ENCODE measurements around the gene NRG2. TPM values are rescaled to one million over a fixed set of nuclear protein-coding genes. Genes with fewer than 3 reads are reported as not detected.

The NRG2 gene
- total RNA-seq, 2 experiments from 2014 or later, result 0.11 TPM; not detected in 1

DNA sequence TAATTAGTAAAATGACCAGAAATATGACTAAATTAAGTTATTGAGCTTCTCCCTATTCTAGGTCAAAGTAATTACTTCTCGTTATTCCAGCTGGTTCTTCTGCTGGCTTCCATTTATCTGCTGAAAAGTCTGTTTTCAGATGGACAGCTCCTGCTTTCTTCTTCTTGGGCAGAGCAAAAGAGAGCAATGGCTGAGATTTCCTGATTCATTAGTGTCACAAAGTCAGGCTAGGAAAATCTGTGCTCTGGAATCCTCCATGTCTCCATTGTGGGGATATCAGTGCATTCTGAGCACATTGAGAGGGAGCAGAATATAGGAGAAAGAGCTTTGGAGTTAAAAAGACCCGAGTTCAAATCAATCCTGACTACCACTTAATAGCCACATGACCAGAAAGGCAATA, 33.7 kb upstream of the NRG2 start:
- Mint-ChIP-seq H3K9me3 (no peaks in the 10 kb centered on the region), H3K27ac (no peak overlapping the region), H3K36me3 (ENCODE audit: low read depth) (no peaks in the 10 kb centered on the region), H3K4me1 (ENCODE audit: low read depth) (no peaks in the 10 kb centered on the region), H3K4me3 (no peak overlapping the region), H3K27me3 (peaks cover 18% of the 10 kb centered on the region)
- intact Hi-C loops (cut with micrococcal nuclease), result no loop called here
- no peak for DNase-seq
- ATAC-seq, result no peak
- CTCF ChIA-PET, result interaction anchor here (2.0 to 5.7 kb wide), 3 partner anchors 29 to 79 kb away, joined by 6 to 96 read pairs (median 7); no protein-coding TSS in a partner anchor
- TF ChIP-seq, protein P1, sequence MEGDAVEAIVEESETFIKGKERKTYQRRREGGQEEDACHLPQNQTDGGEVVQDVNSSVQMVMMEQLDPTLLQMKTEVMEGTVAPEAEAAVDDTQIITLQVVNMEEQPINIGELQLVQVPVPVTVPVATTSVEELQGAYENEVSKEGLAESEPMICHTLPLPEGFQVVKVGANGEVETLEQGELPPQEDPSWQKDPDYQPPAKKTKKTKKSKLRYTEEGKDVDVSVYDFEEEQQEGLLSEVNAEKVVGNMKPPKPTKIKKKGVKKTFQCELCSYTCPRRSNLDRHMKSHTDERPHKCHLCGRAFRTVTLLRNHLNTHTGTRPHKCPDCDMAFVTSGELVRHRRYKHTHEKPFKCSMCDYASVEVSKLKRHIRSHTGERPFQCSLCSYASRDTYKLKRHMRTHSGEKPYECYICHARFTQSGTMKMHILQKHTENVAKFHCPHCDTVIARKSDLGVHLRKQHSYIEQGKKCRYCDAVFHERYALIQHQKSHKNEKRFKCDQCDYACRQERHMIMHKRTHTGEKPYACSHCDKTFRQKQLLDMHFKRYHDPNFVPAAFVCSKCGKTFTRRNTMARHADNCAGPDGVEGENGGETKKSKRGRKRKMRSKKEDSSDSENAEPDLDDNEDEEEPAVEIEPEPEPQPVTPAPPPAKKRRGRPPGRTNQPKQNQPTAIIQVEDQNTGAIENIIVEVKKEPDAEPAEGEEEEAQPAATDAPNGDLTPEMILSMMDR (IDR thresholded peaks at IDR 0.05), result no peak
- POLR2A ChIA-PET, result no interaction called here

DNA sequence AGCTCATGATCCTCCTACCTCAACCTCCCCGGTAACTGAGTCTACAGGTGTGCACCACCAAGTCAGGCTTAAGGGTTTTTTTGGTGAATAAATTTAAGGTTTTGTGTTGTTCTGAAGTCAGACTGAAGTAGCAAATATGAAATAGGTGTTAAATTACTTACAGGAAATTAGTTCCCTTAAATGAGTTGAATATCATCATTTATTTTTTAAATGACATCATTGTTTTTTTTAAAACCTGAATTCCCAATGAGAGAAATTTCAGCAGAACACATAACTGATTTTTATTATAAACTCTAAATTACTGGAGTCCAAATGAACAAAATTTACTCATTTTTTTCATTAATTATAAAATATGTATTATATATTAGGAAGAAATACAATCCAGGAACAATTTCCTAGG, 33.0 kb upstream of the NRG2 start:
- ChIA-PET CTCF (interaction anchor here (1.2 to 5.7 kb wide), 6 partner anchors 29 to 80 kb away, joined by 3 to 96 read pairs (median 6); no protein-coding TSS in a partner anchor), POLR2A (no interaction called here)

DNA sequence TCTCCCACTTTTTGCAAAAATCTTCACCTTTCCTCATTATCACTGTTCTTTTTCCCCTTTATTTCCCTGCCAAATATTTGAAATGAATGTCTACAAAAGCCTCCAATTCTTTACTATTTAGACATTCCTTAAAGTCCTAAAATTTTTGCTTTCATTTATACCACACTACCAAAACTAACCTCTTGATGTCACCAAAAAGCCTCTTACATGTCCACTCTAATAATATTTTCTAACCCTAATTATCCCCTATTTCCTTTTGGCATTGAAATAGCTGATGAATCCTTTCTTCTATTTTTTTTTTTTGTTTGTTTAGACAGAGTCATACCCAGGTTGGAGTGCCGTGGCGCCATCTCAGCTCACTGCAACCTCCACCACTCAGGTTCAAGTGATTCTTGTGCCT, 32.3 kb upstream of the NRG2 start:
- ATAC-seq, result no peak
- no peak overlapping the region for H3K4me3 Mint-ChIP-seq
- POLR2A ChIA-PET, result no interaction called here

More for the DNA sequence above, 33.0 kb upstream of the NRG2 start:
- DNase-seq, result no peak
- no peak overlapping the region for H3K27ac Mint-ChIP-seq
- H3K27me3 Mint-ChIP-seq, result peaks cover 20% of the 10 kb centered on the region
- intact Hi-C loops (cut with micrococcal nuclease), result no loop called here
- H3K4me3 Mint-ChIP-seq, result no peak overlapping the region
- H3K9me3 Mint-ChIP-seq, result no peaks in the 10 kb centered on the region
- H3K4me1 Mint-ChIP-seq (ENCODE audit: low read depth), result no peaks in the 10 kb centered on the region
- TF ChIP-seq, protein P1 (IDR thresholded peaks at IDR 0.05), result no peak
- no peak for ATAC-seq
- H3K36me3 Mint-ChIP-seq (ENCODE audit: low read depth), result no peaks in the 10 kb centered on the region

DNA sequence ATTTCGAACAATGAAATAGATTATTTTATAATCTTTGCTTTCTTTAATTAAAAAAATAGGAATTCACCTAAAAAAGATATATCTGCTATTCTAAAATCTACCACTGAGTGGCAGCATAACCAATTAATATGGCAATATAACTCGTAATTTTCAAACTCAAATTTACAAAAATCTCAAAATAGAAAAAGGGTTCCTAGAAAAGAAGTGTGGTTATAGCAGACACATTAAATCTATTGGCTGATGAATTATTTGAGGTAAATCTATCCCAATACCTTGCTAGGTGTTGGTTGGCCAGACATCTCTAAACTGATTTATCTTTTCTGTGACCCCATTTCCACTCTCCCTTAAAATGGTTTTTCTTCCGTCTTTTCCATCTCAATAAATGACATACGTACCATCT, 30.2 kb upstream of the NRG2 start:
- intact Hi-C loops (cut with micrococcal nuclease), result loop anchor here (1.0 kb wide), 2 partner anchors 71 to 84 kb away; no protein-coding TSS in a partner anchor
- DNase-seq, result no peak
- ATAC-seq, result no peak
- POLR2A ChIA-PET, result no interaction called here
- no peaks in the 10 kb centered on the region for H3K9me3 Mint-ChIP-seq
- CTCF ChIA-PET, result interaction anchor here (0.7 to 5.7 kb wide), 30 partner anchors 8 to 169 kb away, joined by 3 to 96 read pairs (median 4); no protein-coding TSS in a partner anchor
- no peaks in the 10 kb centered on the region for H3K36me3 Mint-ChIP-seq (ENCODE audit: low read depth)
- H3K4me3 Mint-ChIP-seq, result no peak overlapping the region
- H3K27ac Mint-ChIP-seq, result no peak overlapping the region
- H3K27me3 Mint-ChIP-seq, result peaks cover 19% of the 10 kb centered on the region
- H3K4me1 Mint-ChIP-seq (ENCODE audit: low read depth), result no peaks in the 10 kb centered on the region
- TF ChIP-seq, protein P1 (IDR thresholded peaks at IDR 0.05), result peak; percentile 77

More for the DNA sequence above, 32.3 kb upstream of the NRG2 start:
- TF ChIP-seq, protein P1 (IDR thresholded peaks at IDR 0.05), result no peak
- Mint-ChIP-seq H3K36me3 (ENCODE audit: low read depth) (no peaks in the 10 kb centered on the region), H3K9me3 (no peaks in the 10 kb centered on the region), H3K27me3 (peaks cover 19% of the 10 kb centered on the region), H3K27ac (no peak overlapping the region), H3K4me1 (ENCODE audit: low read depth) (no peaks in the 10 kb centered on the region)
- DNase-seq, result no peak
- intact Hi-C loops (cut with micrococcal nuclease), result no loop called here
- CTCF ChIA-PET, result interaction anchor here (1.1 to 5.7 kb wide), 7 partner anchors 11 to 81 kb away, joined by 3 to 96 read pairs (median 6); no protein-coding TSS in a partner anchor

DNA sequence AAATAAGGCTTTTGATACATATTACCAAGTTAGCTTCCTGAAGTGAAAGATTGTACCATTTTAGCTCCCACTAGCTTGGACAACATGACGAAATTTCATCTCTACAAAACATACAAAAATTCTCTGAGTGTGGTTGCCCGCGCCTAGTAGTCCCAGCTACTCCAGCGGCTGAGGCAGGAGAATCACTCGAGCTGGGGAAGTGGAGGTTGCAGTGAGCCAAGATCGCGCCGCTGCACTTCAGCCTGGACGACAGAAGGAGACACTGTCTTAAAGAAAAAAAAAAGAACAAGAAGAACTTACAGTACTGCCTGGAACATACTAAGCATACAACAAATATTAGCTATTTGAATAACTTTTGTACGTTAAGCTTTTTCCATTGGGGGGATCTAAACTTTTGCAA, 29.7 kb upstream of the NRG2 start:
- Mint-ChIP-seq H3K36me3 (ENCODE audit: low read depth) (no peaks in the 10 kb centered on the region), H3K4me3 (no peak overlapping the region), H3K4me1 (ENCODE audit: low read depth) (no peaks in the 10 kb centered on the region), H3K27me3 (peaks cover 19% of the 10 kb centered on the region), H3K9me3 (no peaks in the 10 kb centered on the region), H3K27ac (no peak overlapping the region)
- no peak for ATAC-seq
- no peak for DNase-seq
- intact Hi-C loops (cut with micrococcal nuclease), result loop anchor here (1.0 kb wide), 2 partner anchors 71 to 84 kb away; no protein-coding TSS in a partner anchor
- TF ChIP-seq, protein P1 (IDR thresholded peaks at IDR 0.05), result no peak
- ChIA-PET POLR2A (no interaction called here), CTCF (interaction anchor here (0.6 to 5.7 kb wide), 34 partner anchors 8 to 217 kb away, joined by 3 to 96 read pairs (median 4); no protein-coding TSS in a partner anchor)

Data from activated CD8-positive, alpha-beta T cell treated with anti-CD3 and anti-CD28 coated beads for 36 hours (primary cell).